ENCODE data around the gene EIF3I.

EIF3I gene

DNA sequence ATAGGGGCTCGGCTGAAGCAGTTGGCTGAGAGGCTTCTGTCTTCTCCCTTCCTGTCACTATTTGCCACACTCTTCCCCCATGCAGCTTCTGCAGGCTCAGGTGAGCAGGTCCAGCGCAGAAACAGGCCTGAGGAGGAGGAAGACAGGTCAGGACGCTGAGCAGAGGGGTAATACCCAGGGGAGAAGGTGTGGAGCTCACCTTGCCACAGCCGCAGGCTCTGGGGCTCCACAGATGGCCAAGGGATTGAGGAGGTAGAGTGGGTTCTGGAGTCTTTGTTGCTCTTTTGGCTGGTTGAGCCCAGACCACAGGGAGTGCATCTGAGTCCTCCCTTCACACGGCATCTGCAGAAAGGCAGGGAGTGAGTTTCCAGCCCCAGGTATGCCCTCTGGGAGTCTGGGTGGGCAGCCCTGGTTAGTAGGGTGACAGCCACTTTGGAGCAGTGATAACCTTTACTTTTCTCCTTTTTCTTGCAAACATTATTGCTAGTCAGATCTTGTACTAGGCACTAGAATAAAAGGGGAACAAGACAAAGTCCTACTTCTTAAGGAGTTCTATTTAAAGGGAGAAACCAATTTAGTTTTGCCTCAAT lies 9.7 kb downstream of the EIF3I start:
- H2AK5ac ChIP-seq (ENCODE audit: low read length) = no peak overlapping the region
- no peaks in the 10 kb centered on the region for H3K79me1 ChIP-seq (ENCODE audit: low read length)
- no peak overlapping the region for H4K12ac ChIP-seq (ENCODE audit: low read depth, low read length)
- no peak overlapping the region for H4K91ac ChIP-seq (ENCODE audit: low read depth, low read length)
- H2AFZ ChIP-seq (ENCODE audit: insufficient read depth, low read length, poor library complexity) = no peak overlapping the region
- H3K79me2 ChIP-seq (ENCODE audit: control insufficient read depth, insufficient read depth, low read length, poor library complexity) = no peaks in the 10 kb centered on the region
- H3K36me3 ChIP-seq (ENCODE audit: control insufficient read depth in 1 of 2, insufficient read depth in 2 of 2, low read length in 2 of 2) = peaks cover 25 to 46% of the 10 kb centered on the region in 2 experiments
- H4K8ac ChIP-seq (ENCODE audit: low read depth, low read length) = no peak overlapping the region
- no peak overlapping the region for H3K4me3 ChIP-seq (ENCODE audit: low read depth, low read length)
- H3K14ac ChIP-seq (ENCODE audit: low read length) = no peak overlapping the region
- no peaks in the 10 kb centered on the region for H3K27me3 ChIP-seq (ENCODE audit: insufficient read depth, low read length)
- no peak overlapping the region for H3K4me2 ChIP-seq (ENCODE audit: low read length)
- peaks cover 0 to 3% of the 10 kb centered on the region in 2 experiments for H3K4me1 ChIP-seq (ENCODE audit: control insufficient read depth in 1 of 2, insufficient read depth in 2 of 2, low read length in 2 of 2)
- DNase-seq = no peak
- H2BK12ac ChIP-seq (ENCODE audit: low read length) = no peak overlapping the region
- H2BK120ac ChIP-seq (ENCODE audit: insufficient read depth, low read length, poor library complexity) = no peak overlapping the region
- no peak overlapping the region for H3K4ac ChIP-seq (ENCODE audit: low read depth, low read length)
- no CpG with 5 or more reads among the region's 5 CpGs for WGBS (ENCODE audit: extremely low coverage, insufficient coverage, insufficient read length)
- no peak overlapping the region for H3K23ac ChIP-seq (ENCODE audit: low read length)
- no peak overlapping the region for H3K18ac ChIP-seq (ENCODE audit: low read length)
- no peak overlapping the region for H2BK5ac ChIP-seq (ENCODE audit: low read depth, low read length, poor library complexity)
- no peak overlapping the region for H3K27ac ChIP-seq (ENCODE audit: low read depth, low read length)
- no peaks in the 10 kb centered on the region for H3K9me3 ChIP-seq (ENCODE audit: insufficient read depth, low read depth, low read length)
- no peak overlapping the region for H3K9ac ChIP-seq (ENCODE audit: low read length)

DNA sequence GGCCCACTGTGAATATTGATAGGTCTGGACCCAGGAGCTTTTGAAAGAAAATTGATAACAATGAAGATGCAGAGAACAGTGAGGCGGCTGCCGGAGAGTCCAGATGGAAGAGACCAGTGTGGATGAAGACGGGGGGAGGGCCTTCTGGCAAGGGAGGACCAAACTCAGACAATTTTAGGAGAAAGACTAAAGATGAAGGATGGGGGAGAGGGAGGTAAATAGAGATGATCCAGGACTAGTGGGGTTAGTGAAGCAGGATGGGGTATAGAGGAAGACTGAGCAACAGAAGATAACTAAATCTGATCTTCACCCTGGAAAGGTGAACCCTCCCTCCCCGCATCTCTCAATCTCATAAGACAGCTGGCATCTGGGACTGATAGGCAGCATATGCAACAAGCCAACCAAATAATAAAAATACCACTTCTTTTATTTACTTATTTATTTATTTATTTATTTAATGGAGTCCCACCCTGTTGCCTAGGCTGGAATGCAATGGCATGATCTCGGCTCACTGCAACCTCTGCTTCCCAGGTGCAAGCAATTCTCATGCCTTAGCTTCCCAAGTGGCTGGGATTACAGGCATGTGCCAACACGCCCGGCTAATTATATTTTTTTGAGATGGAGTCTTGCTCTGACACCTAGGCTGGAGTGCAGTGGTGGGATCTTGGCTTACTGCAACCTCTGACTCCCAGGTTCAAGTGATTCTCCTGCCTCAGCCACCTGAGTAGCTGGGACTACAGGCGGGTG lies 10.5 kb downstream of the EIF3I start:
- H2AFZ ChIP-seq (ENCODE audit: insufficient read depth, low read length, poor library complexity) = no peak overlapping the region
- no peaks in the 10 kb centered on the region for H3K9me3 ChIP-seq (ENCODE audit: insufficient read depth, low read depth, low read length)
- no peak overlapping the region for H3K4me2 ChIP-seq (ENCODE audit: low read length)
- no peak overlapping the region for H4K8ac ChIP-seq (ENCODE audit: low read depth, low read length)
- H3K9ac ChIP-seq (ENCODE audit: low read length) = no peak overlapping the region
- H2BK5ac ChIP-seq (ENCODE audit: low read depth, low read length, poor library complexity) = no peak overlapping the region
- H4K91ac ChIP-seq (ENCODE audit: low read depth, low read length) = no peak overlapping the region
- no peak overlapping the region for H3K27ac ChIP-seq (ENCODE audit: low read depth, low read length)
- no CpG with 5 or more reads among the region's 8 CpGs for WGBS (ENCODE audit: extremely low coverage, insufficient coverage, insufficient read length)
- no peak for DNase-seq
- no peak overlapping the region for H2BK12ac ChIP-seq (ENCODE audit: low read length)
- H3K4me3 ChIP-seq (ENCODE audit: low read depth, low read length) = no peak overlapping the region
- H3K36me3 ChIP-seq (ENCODE audit: control insufficient read depth in 1 of 2, insufficient read depth in 2 of 2, low read length in 2 of 2) = peaks cover 20 to 40% of the 10 kb centered on the region in 2 experiments
- H3K23ac ChIP-seq (ENCODE audit: low read length) = no peak overlapping the region
- no peak overlapping the region for H3K14ac ChIP-seq (ENCODE audit: low read length)
- no peak overlapping the region for H4K12ac ChIP-seq (ENCODE audit: low read depth, low read length)
- no peaks in the 10 kb centered on the region for H3K79me2 ChIP-seq (ENCODE audit: control insufficient read depth, insufficient read depth, low read length, poor library complexity)
- H3K4ac ChIP-seq (ENCODE audit: low read depth, low read length) = no peak overlapping the region
- peaks cover 0 to 3% of the 10 kb centered on the region in 2 experiments for H3K4me1 ChIP-seq (ENCODE audit: control insufficient read depth in 1 of 2, insufficient read depth in 2 of 2, low read length in 2 of 2)
- no peak overlapping the region for H2BK120ac ChIP-seq (ENCODE audit: insufficient read depth, low read length, poor library complexity)
- no peak overlapping the region for H2AK5ac ChIP-seq (ENCODE audit: low read length)
- H3K27me3 ChIP-seq (ENCODE audit: insufficient read depth, low read length) = no peaks in the 10 kb centered on the region
- H3K79me1 ChIP-seq (ENCODE audit: low read length) = no peaks in the 10 kb centered on the region
- no peak overlapping the region for H3K18ac ChIP-seq (ENCODE audit: low read length)

- no peak overlapping the region for H4K91ac ChIP-seq (ENCODE audit: low read depth, low read length)
- no peak overlapping the region for H2AFZ ChIP-seq (ENCODE audit: insufficient read depth, low read length, poor library complexity)
- no peaks in the 10 kb centered on the region for H3K9me3 ChIP-seq (ENCODE audit: insufficient read depth, low read depth, low read length)
- DNase-seq = no peak
- no peaks in the 10 kb centered on the region for H3K79me1 ChIP-seq (ENCODE audit: low read length)
- no peak overlapping the region for H3K18ac ChIP-seq (ENCODE audit: low read length)
- peak overlapping the region; percentile 19 for H3K4me3 ChIP-seq (ENCODE audit: low read depth, low read length)
- H3K9ac ChIP-seq (ENCODE audit: low read length) = no peak overlapping the region
- H3K36me3 ChIP-seq (ENCODE audit: control insufficient read depth in 1 of 2, insufficient read depth in 2 of 2, low read length in 2 of 2) = peaks cover 9 to 22% of the 10 kb centered on the region in 2 experiments
- H3K14ac ChIP-seq (ENCODE audit: low read length) = no peak overlapping the region
- no peak overlapping the region for H2AK5ac ChIP-seq (ENCODE audit: low read length)
- H3K4me2 ChIP-seq (ENCODE audit: low read length) = no peak overlapping the region
- no peak overlapping the region for H3K27ac ChIP-seq (ENCODE audit: low read depth, low read length)
- no peak overlapping the region for H2BK12ac ChIP-seq (ENCODE audit: low read length)
- H3K4ac ChIP-seq (ENCODE audit: low read depth, low read length) = no peak overlapping the region
- no peak overlapping the region for H3K23ac ChIP-seq (ENCODE audit: low read length)
- no peak overlapping the region for H4K8ac ChIP-seq (ENCODE audit: low read depth, low read length)
- H2BK5ac ChIP-seq (ENCODE audit: low read depth, low read length, poor library complexity) = no peak overlapping the region
- no peaks in the 10 kb centered on the region for H3K27me3 ChIP-seq (ENCODE audit: insufficient read depth, low read length)
- H2BK120ac ChIP-seq (ENCODE audit: insufficient read depth, low read length, poor library complexity) = no peak overlapping the region
- no peaks in the 10 kb centered on the region for H3K79me2 ChIP-seq (ENCODE audit: control insufficient read depth, insufficient read depth, low read length, poor library complexity)
- H4K12ac ChIP-seq (ENCODE audit: low read depth, low read length) = no peak overlapping the region
- WGBS (ENCODE audit: extremely low coverage, insufficient coverage, insufficient read length) = no CpG with 5 or more reads among the region's 7 CpGs
- H3K4me1 ChIP-seq (ENCODE audit: control insufficient read depth in 1 of 2, insufficient read depth in 2 of 2, low read length in 2 of 2) = peaks cover 0 to 3% of the 10 kb centered on the region in 2 experiments
Observed at GRCh38 chr1:32234792-32235191, 12.6 kb downstream of the EIF3I start.

- Histone ChIP-seq H2AFZ (ENCODE audit: insufficient read depth, low read length, poor library complexity) (no peak overlapping the region), H3K79me2 (ENCODE audit: control insufficient read depth, insufficient read depth, low read length, poor library complexity) (no peaks in the 10 kb centered on the region), H3K27ac (ENCODE audit: low read depth, low read length) (no peak overlapping the region), H3K9me3 (ENCODE audit: insufficient read depth, low read depth, low read length) (no peaks in the 10 kb centered on the region), H3K4me2 (ENCODE audit: low read length) (peak overlapping the region; percentile 99), H4K91ac (ENCODE audit: low read depth, low read length) (no peak overlapping the region), H2BK5ac (ENCODE audit: low read depth, low read length, poor library complexity) (no peak overlapping the region), H3K23ac (ENCODE audit: low read length) (no peak overlapping the region), H3K9ac (ENCODE audit: low read length) (no peak overlapping the region), H4K8ac (ENCODE audit: low read depth, low read length) (no peak overlapping the region), H3K27me3 (ENCODE audit: insufficient read depth, low read length) (no peaks in the 10 kb centered on the region), H3K4ac (ENCODE audit: low read depth, low read length) (no peak overlapping the region), H3K4me1 (ENCODE audit: control insufficient read depth in 1 of 2, insufficient read depth in 2 of 2, low read length in 2 of 2) (peaks cover 2 to 18% of the 10 kb centered on the region in 2 experiments), H4K12ac (ENCODE audit: low read depth, low read length) (no peak overlapping the region), H2BK12ac (ENCODE audit: low read length) (no peak overlapping the region), H2BK120ac (ENCODE audit: insufficient read depth, low read length, poor library complexity) (no peak overlapping the region), H3K36me3 (ENCODE audit: control insufficient read depth in 1 of 2, insufficient read depth in 2 of 2, low read length in 2 of 2) (peaks cover 0 to 2% of the 10 kb centered on the region in 2 experiments), H3K14ac (ENCODE audit: low read length) (no peak overlapping the region), H3K18ac (ENCODE audit: low read length) (no peak overlapping the region), H2AK5ac (ENCODE audit: low read length) (no peak overlapping the region), H3K79me1 (ENCODE audit: low read length) (no peaks in the 10 kb centered on the region), H3K4me3 (ENCODE audit: low read depth, low read length) (no peak overlapping the region)
- no peak for DNase-seq
- no CpG with 5 or more reads among the region's 4 CpGs for WGBS (ENCODE audit: extremely low coverage, insufficient coverage, insufficient read length)
Observed at GRCh38 chr1:32239337-32239736, 17.1 kb downstream of the EIF3I start.

Measured in trophoblast cell (in vitro differentiated cells and primary cell).